GM21737 (cell line): ENCODE results near the gene PSG6.
"Not testable (repeated sequence)": the region's sequence is repeated elsewhere in the genome, so short reads cannot be mapped to it uniquely, and the experiment has no call there.

Experiments used
- ATAC-seq: cut with Tn5 transposase; IDR thresholded peaks from one replicate; pipeline ENCODE4 v1.9.1; 2021; ENCODE audit warnings: mild to moderate bottlenecking, moderate library complexity; ENCODE audit not compliant: unreplicated experiment

Gene PSG6

DNA sequence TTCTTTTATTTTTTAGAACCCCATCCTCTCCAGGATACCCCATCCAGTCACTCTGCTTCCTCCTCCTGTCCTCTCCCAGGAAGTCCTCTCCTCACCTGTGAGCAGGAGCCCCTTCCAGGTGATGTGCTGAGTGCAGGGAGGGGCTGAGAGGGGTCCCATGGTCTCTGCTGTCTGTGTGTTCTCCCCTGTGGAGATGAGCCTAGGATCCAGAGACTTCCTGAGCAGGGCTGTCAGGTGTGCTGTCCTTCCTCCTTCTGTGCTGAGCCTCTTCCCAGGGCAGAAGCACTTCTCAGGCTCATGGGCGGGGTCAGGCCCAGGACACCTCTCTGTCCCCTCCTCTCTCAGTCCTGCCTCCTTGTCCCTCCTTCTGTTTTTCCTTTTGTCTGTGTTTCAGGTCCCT is at the start of gene PSG6:
Gene PSG6, minus strand, starts transcription at position 261 of the 400 bp plus-strand sequence. Its CDS starts 102 bp downstream, at position 159.
- ATAC-seq = not testable (repeated sequence)

DNA sequence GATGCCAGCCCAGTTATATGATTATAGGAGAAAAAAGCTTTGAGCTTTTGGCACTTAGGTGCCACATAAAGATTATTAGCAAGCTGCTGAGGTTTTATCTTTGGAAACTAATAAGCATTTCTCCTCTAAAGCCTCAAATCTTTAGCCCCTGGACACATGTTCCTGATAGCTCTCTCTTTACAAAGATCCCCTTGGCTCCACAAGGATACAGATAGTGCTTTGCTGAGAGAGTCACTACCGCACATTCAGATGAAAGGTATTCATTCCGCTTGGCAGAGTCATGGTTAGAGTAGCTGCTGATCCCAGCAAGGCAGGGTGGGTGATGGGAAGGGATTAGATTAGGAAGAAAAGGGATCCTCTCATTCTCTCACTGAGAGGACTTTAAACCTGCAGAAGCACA is 47.5 kb upstream of the PSG6 start:
- ATAC-seq = no peak

DNA sequence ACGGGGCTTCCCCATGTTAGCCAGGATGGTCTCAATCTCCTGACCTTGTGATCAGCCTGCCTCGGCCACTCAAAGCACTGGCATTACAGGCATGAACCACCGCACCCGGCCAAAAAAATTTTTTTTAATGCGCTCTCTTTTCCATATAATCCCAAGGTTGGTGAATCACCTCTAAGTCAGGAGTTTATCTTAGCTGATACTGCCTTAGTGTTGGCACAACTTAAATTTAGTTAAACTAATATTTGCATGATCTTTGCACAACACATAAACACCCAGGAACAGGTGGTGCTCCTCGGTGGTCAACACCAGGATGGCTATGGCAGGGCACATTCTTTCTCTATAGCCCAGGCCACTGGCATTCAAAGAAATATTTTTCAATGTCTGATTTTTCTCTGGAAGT is 43.4 kb upstream of the PSG6 start:
- no peak for ATAC-seq

DNA sequence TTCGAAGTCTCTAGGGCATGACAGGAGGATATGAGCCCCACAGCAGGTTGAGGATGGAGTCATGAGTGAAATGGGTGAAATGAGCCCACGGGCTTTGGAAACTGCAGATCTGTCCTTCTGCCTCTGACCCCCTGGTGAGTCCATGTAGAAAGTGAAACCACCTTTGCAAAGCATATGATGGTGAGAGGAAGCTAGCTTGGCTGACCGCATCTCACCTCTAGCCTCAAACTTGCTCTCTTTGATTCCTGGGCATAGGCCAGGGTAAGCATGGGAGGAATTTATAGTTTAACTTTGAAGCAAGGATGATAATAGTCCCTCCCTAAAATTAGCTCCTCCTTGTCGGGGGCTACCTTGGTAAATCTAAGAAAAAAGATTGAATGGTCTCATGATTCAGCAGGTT is 34.4 kb upstream of the PSG6 start:
- not testable (repeated sequence) for ATAC-seq

DNA sequence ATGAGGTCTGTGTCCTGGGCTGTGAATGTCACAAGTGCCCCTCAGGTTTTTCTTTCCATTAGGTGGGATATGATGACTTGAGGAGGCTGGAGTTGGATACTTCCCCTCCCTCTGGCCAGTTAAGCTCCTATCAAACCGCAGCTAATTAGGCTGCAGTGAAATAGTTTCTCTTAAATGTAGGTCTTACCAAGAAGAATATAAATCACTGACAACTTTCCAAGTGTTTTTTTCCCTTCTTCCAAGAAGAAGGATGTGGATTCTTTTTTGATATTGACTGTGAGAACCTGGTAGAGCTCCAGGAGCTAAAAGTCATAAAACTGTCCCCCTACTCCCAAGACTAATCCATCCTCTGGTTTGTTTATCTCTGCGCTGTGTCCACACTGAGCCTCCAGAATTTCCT is 33.8 kb upstream of the PSG6 start:
- ATAC-seq = not testable (repeated sequence)

DNA sequence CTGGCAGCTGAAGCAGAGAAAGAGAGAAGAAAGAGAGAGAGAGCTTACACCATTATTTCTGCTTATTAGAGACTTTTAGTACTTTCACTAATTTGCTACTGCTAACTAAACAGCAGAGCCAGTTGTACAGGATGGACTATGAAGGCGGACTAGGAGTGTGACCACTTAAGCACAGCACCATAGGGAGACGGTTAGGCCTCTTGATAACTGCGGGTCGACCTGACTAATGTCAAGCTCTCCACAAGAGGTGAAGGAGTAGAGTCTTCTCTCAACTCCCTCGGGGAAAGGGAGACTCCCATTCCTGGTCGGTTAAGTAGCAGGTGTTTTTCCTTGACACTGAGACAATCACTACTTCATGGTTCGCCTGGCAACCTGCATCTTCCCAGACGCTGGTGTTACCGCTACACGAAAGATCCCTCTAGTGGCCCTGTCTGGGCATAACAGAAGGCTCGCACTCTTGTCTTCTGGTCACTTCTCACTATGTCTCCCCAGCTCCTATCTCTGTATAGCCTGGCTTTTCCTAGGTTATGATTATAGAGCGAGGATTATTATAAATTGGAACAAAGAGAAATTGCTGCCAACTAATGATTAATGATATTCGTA is 24.6 kb upstream of the PSG6 start:
- ATAC-seq = no peak

DNA sequence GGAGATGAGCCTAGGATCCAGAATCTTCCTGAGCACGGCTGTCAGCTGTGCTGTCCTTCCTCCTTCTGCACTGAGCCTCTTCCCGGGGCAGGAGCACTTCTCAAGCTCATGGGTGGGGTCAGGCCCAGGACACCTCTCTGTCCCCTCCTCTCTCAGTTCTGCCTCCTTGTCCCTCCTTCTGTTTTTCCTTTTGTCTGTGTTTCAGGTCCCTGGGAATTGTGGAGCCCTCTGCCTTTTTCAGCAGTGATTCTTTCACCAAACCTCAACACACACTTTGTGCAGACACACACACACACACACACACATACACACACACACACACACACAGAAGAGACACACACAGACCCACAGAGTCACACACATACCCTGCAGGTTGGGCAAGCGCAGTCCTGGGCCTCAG is 19.4 kb upstream of the PSG6 start, which contains the start of gene PSG7:
Gene PSG7, minus strand, starts transcription at position 101 of the 400 bp plus-strand sequence. CDS start 131 bp downstream, outside the sequence.
- ATAC-seq = not testable (repeated sequence)

DNA sequence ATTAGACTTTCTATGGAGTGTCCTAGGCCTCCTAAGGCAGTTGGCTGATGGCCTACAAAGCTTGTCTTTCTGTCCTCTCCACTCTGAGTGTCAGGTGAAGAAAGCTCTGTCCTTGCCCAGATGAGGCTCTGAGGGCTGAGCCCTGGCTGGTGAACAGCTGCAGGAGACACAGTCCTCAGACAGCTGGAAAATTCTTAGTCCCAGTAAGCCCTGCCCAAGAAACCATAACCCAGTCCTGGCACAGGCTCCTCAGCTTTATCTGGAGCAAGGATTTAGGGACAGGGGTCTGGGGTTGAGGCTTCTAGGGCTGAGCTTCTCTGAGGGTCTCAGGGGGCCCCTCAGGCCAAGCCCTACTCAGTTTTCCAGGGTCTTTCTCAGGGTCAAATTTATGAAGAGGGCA is 17.0 kb upstream of the PSG6 start:
- ATAC-seq = not testable (repeated sequence)

DNA sequence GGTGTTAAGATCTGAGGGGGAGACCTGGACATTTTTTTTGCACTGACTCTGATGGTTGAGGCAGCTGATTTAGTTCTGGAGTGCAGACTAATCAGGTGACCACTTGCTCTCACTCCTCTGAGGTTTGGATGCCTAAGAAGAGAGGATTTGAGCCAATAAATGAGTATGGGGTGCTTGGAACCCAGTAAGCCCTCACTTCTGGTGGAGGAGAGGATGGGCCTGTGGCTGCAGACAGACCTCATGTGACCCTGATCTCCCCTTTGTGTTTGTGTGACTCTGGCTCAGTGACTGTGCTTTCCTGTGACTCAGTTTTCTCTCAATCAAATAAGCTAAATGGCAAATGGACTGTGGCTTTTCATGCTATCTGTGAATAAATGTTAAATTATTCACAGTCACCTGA is 16.5 kb upstream of the PSG6 start:
- ATAC-seq = not testable (repeated sequence)

DNA sequence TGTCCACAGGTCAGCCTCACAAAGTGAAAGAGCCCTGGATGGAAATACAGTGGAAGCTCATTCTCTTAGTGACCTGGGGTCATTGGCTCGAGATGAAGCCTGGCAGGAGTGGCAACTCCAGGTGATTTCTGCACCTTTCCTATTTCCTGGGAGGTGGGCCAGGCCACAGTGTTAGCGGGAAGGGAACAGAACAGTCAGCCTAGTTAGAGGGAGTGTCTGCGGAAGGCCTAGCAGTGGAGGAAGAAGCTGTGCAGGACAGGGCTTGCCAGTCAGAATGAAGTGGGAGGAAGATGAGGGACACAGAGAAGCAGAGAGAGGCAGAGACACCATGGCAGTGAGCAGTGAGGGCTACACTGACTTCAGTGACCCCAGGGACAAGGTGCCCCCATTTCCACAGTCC is 15.7 kb upstream of the PSG6 start:
- not testable (repeated sequence) for ATAC-seq

DNA sequence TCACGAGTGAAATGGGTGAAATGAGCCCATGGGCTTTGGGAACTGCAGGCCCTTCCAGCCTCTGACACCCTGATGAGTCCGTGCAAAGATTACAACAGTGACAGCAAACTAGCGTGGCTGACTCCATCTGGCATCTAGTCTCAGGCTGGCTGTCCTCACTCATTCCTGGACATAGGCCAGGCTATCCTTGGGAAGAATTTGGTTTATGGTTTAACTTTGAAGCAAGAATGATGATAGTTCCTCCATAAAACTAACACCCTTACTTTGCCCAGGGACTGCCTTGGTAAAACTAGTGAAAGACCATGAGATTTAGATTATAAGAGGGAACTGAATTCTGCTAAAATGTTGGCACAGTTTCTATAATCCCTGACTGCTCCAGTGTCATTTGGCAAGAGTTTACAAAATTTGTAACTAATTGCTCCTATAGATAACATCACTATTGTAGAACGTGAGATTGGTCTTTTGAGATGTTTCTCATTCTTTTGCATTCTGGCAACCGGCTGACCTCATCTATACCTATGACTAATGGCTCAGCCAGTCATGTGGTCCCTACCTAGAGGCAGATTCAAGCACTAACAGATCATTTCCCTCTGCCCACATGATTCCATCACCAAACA is 14.9 kb upstream of the PSG6 start:
- not testable (repeated sequence) for ATAC-seq

DNA sequence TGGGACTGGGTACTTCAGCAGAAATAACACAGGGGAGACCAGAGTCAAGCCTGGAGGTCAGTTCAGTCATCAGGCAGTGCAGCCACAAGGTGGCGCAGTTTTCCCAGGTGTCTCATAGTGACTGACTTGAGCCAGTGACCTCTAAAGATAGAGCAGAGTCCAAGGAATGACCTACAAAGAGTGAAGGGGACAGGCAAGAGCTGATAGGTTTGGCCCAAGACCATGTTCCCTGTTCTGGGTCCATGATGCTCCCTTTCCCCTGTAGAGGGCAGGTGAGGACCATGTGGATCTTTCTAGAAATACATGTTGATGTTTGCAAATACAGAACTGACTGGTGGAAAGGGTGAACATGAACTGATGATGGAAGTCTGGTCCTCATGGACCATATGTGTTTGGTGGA is 12.5 kb upstream of the PSG6 start:
- ATAC-seq = not testable (repeated sequence)

DNA sequence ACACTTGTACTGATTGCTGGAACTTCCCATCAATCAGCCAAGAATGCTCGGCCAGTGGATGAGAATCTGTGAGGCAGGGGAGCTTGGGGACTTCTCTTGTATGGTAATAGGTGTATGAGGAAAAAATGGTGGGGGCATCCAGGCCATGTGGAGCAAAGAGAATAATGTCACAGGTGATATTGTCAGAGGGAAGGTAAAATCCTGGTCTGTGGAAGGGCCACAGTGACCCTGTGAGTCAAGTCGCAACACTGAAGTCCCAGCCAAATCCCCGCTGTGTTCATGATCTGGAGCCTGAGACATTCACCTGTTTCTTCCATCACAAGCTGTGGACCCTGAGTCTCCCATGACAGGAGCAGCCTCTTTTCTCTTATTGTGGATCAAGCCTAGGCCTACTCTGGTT is 11.2 kb upstream of the PSG6 start:
- ATAC-seq = no peak

DNA sequence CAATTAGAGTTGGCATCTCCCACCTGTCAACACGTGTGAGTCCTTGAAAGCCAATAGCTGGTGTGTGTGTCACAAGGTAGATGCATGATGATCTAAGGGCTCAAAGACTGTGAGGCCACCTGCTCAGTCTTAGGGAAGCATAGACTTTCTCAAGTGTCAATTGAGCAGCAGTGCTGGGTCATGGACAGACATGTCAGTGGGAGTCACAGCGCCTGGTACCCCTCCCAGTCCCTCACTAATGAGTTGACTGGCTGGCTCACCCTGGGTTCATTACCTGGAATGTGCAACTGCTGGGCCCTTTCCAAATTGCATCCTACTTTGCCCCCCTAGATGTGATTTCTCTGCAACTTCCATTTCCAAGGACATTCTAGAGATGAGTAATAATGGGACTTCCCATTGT is 9.1 kb upstream of the PSG6 start:
- ATAC-seq = no peak

DNA sequence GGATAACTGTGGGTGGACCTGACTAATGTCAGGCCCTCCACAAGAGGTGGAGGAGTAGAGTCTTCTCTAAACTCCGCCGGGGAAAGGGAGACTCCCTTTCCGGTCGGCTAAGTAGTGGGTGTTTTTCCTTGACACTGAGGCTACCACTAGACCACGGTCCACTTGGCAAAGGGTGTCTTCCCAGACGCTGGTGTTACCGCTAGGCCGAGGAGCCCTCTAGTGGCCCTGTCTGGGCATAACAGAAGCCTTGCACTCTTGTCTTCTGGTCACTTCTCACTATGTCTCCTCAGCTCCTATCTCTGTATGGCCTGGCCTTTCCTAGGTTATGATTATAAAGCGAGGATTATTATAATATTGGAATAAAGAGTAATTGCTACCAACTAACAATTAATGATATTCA is 5.4 kb upstream of the PSG6 start:
- not testable (repeated sequence) for ATAC-seq

DNA sequence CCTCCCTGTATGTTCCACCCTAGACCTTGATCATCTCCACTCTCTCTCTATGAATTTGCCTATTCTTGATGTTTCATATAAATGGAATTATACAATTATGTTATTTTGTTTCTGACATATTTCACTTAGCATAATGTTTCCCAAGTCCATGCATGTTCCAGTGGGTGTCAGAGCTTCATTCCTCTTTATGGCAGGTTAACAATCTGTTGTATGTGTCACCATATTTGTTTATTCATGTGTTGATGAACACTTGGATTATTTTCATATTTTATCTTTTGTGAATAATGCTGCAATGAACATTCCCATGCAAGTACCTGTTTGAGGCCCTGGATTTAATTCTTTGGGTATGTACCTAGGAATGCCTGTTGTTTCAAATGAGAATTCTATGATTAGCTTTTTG is 3.3 kb upstream of the PSG6 start:
- ATAC-seq = not testable (repeated sequence)

DNA sequence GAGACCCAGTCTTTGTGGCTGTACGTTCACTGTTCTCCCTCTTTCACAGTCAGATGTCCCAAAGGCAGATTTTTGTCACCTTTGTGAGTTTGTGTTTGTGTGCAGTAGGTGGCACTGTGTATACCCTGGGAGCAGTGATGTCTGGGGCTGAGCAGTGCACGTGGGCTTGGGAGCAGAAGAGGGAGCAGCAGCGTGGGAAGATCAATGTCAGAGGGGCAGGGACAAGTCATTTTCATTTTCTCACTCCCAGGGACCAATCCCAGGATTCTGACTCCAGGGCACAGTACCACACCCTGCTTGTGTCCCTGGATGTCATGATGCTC is 2.0 kb upstream of the PSG6 start:
- ATAC-seq = no peak

DNA sequence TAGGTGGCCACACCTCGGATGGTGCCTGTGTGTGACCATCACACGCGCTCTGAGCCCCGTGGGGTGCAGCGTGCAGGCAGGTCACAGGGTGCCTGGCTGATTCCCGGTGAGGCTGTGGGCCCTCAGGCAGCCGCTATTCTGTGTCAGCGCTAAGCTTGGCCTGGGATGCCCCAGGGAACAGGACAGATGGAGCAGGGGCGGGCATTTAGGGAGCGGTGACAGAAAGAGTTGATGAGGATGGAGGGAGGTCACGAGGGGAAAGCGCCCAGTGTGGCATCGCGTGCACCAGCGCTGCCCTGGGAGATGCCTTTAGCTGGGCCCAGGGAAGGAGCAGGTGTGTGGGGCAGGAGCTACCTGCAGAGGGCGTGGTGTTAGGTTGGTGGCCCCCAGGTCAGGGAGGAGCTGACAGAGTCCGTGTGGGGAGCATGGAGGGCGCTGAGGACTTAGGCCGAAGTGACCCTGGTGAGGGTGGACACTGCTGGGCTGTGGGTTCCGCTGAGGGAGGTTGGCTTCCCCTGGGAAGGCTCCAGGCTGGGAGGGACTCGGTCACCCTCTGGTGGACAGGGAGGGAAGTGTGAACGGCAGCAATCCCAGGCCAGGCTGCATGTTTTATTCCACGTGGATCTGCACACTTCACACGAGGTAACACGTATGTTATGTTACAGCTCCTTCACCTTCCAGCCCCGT is 1.5 kb upstream of the PSG6 start:
- not testable (repeated sequence) for ATAC-seq

DNA sequence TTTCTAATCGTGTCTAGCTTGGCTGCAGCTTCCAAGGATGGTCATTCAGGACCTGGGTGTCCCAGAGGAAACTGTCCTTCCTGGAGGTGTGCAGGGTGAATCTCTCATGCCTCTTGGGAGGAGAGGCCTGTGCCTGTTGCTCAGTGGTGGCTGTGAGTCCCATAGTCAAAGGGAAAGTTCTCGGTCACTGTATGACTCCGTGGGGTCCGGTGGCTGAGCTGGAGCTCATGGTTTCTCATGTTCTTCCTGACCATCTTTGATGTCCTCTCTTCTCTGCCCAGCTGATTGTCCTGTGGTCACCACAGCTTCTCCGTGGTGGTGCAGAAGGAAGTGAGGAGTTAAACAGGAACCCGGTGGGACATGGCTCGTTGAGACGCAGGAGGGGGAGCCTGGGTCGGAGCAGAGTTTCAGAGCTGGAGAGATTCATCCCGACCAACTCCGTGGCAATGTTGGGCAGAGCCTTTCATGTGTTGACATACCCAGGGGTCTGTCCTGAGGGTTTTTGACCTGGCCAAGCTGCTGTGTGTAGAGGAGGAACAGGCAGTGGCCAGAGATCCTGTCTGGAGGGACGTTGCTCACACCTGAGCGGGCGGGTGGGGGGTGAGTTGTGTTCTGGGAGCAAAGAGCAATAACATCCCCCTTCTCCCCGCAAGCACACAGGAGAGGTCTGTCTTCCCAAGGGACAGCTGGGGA is 829 bp upstream of the PSG6 start:
- ATAC-seq = not testable (repeated sequence)

DNA sequence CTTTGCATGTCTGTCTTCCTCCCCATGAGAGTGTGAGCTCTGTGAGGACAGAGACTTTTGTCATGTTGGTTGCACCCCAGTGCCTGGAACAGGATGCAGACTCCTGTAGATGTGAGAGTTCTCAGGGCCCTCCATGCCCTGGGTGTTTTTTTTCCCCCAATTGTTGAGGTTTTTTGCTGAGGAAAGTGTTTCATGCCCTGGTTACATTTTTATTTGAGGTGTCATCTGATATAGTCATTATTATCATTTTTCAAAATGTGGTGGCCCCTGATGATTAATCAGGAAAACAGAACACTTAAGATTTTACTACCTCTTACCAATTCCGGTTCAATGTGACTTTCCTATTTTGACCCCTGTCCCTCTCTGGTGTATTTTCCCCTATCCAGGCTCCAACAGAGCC is 763 bp downstream of the PSG6 start:
- ATAC-seq = not testable (repeated sequence)

DNA sequence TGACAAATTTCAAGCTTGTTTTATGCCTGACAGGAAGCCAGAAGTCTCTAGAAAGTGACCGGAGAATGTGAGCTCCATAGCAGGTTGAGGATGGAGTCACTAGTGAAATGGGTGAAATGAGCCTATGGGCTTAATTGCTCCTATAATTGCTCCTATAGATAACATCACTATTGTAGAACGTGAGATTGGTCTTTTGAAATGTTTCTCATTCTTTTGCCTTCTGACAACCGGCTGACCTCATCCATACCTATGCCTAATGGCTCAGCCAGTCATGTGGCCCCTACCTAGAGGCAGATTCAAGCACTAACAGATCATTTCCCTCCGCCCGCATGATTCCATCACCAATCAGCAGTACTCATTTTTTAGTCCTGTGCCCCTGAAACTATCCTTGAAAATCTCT is 4.2 kb downstream of the PSG6 start:
- ATAC-seq = not testable (repeated sequence)

DNA sequence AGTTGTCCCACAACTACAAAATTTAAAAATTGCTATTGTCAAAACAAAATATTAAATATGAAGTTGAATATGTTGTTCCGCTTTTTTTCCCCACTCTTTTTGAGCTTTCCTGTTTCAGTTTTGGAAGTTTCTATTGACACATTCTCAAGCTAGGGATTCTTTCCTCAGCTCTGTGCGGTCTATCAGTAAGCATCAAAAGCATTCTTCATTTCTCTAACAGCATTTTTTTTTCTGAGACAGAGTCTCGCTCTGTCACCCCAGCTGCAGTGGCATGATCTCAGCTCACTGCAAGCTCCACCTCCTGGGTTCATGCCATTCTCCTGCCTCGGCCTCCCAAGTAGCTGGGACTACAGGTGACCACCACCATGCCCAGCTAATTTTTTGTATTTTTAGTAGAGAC is 4.8 kb downstream of the PSG6 start:
- ATAC-seq = not testable (repeated sequence)
